Measurements from ENCODE around the gene GRAMD2B.
"Not testable (repeated sequence)": the region's sequence is repeated elsewhere in the genome, so short reads cannot be mapped to it uniquely, and the experiment has no call there.

GRAMD2B gene

GRCh38 chr5:126422994-126423788 lies at the start of gene GRAMD2B:
TSS of gene GRAMD2B (plus strand) at chr5:126423409. CDS start at chr5:126423607, 198 bp downstream.
- peak; percentile 94 for TF ChIP-seq POLR2A (IDR thresholded peaks at IDR 0.05; ENCODE audit: low read depth, low read length)
- DNase-seq (ENCODE audit: insufficient read length, low spot score) (peak; percentile 51), FAIRE-seq (peak; percentile 96)

- DNase-seq (ENCODE audit: insufficient read length, low spot score): no peak
- FAIRE-seq: peak; percentile 30
- TF ChIP-seq POLR2A (IDR thresholded peaks at IDR 0.05; ENCODE audit: low read depth, low read length): no peak
Measured at GRCh38 chr5:126374109-126374416, 49.1 kb upstream of the GRAMD2B start.

GRCh38 chr5:126376443-126376842 lies 46.8 kb upstream of the GRAMD2B start:
- no peak for TF ChIP-seq POLR2A (IDR thresholded peaks at IDR 0.05; ENCODE audit: low read depth, low read length)
- DNase-seq (ENCODE audit: insufficient read length, low spot score): no peak
- no peak for FAIRE-seq

GRCh38 chr5:126377424-126377823 lies 45.8 kb upstream of the GRAMD2B start:
- DNase-seq (ENCODE audit: insufficient read length, low spot score) (no peak), FAIRE-seq (no peak)

GRCh38 chr5:126380316-126380715 lies 42.9 kb upstream of the GRAMD2B start:
- not testable (repeated sequence) for DNase-seq (ENCODE audit: insufficient read length, low spot score); FAIRE-seq

More at GRCh38 chr5:126377424-126377823, 45.8 kb upstream of the GRAMD2B start:
- TF ChIP-seq POLR2A (IDR thresholded peaks at IDR 0.05; ENCODE audit: low read depth, low read length): no peak

GRCh38 chr5:126383246-126383645 lies 40.0 kb upstream of the GRAMD2B start:
- TF ChIP-seq POLR2A (IDR thresholded peaks at IDR 0.05; ENCODE audit: low read depth, low read length): no peak
- DNase-seq (ENCODE audit: insufficient read length, low spot score) (no peak), FAIRE-seq (no peak)

- no peak for FAIRE-seq
- DNase-seq (ENCODE audit: insufficient read length, low spot score): no peak
Measured at GRCh38 chr5:126383776-126384175, 39.4 kb upstream of the GRAMD2B start.

GRCh38 chr5:126384985-126385384 lies 38.2 kb upstream of the GRAMD2B start:
- FAIRE-seq (peak; percentile 94), DNase-seq (ENCODE audit: insufficient read length, low spot score) (peak; percentile 23)
- no peak for TF ChIP-seq POLR2A (IDR thresholded peaks at IDR 0.05; ENCODE audit: low read depth, low read length)

More at GRCh38 chr5:126383776-126384175, 39.4 kb upstream of the GRAMD2B start:
- TF ChIP-seq POLR2A (IDR thresholded peaks at IDR 0.05; ENCODE audit: low read depth, low read length): no peak

GRCh38 chr5:126385524-126386502 lies 37.4 kb upstream of the GRAMD2B start:
- FAIRE-seq (peak; percentile 74), DNase-seq (ENCODE audit: insufficient read length, low spot score) (no peak)
- TF ChIP-seq POLR2A (IDR thresholded peaks at IDR 0.05; ENCODE audit: low read depth, low read length): no peak

GRCh38 chr5:126389179-126389578 lies 34.0 kb upstream of the GRAMD2B start:
- FAIRE-seq: no peak
- TF ChIP-seq POLR2A (IDR thresholded peaks at IDR 0.05; ENCODE audit: low read depth, low read length): no peak
- no peak for DNase-seq (ENCODE audit: insufficient read length, low spot score)

- FAIRE-seq: no peak
- no peak for DNase-seq (ENCODE audit: insufficient read length, low spot score)
- no peak for TF ChIP-seq POLR2A (IDR thresholded peaks at IDR 0.05; ENCODE audit: low read depth, low read length)
Measured at GRCh38 chr5:126390051-126390450, 33.2 kb upstream of the GRAMD2B start.

GRCh38 chr5:126391386-126391785 lies 31.8 kb upstream of the GRAMD2B start:
- TF ChIP-seq POLR2A (IDR thresholded peaks at IDR 0.05; ENCODE audit: low read depth, low read length): no peak
- DNase-seq (ENCODE audit: insufficient read length, low spot score): no peak
- FAIRE-seq: no peak

GRCh38 chr5:126394211-126394788 lies 28.9 kb upstream of the GRAMD2B start:
- no peak for FAIRE-seq
- DNase-seq (ENCODE audit: insufficient read length, low spot score): no peak
- no peak for TF ChIP-seq POLR2A (IDR thresholded peaks at IDR 0.05; ENCODE audit: low read depth, low read length)

GRCh38 chr5:126395198-126395597 lies 28.0 kb upstream of the GRAMD2B start:
- TF ChIP-seq POLR2A (IDR thresholded peaks at IDR 0.05; ENCODE audit: low read depth, low read length): no peak
- FAIRE-seq (peak; percentile 81), DNase-seq (ENCODE audit: insufficient read length, low spot score) (no peak)

All from H54 (cell line).